ENCODE results near the gene ADGRF3.

DNA sequence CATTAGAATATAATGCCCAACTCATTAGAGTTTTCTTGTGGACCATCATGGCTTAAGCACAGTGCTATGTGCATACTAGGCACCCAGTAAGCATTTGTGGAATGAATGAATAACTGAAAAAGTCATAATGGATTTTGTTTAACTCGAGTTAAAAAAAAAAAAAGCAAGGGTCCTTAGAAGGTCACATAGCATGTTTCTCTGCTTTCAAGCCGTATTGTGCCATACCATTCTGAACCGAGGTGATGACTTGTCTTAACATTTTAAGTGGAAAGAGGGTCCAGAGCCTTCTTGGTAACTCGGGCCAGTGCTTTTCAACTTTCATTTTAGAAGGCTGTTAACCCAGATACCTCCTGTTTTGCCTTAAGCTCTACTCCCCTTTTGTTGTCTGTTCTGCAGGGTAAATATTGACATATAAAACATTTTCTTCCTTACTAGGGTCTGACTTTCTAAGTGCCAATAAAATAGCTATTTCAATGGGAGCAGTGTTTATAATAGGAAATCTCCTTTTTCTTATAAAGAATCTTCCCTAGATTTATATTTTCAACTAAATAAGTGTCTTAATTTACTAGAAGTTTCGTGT is 787 bp upstream of the ADGRF3 start:
- TF ChIP-seq, protein P1, sequence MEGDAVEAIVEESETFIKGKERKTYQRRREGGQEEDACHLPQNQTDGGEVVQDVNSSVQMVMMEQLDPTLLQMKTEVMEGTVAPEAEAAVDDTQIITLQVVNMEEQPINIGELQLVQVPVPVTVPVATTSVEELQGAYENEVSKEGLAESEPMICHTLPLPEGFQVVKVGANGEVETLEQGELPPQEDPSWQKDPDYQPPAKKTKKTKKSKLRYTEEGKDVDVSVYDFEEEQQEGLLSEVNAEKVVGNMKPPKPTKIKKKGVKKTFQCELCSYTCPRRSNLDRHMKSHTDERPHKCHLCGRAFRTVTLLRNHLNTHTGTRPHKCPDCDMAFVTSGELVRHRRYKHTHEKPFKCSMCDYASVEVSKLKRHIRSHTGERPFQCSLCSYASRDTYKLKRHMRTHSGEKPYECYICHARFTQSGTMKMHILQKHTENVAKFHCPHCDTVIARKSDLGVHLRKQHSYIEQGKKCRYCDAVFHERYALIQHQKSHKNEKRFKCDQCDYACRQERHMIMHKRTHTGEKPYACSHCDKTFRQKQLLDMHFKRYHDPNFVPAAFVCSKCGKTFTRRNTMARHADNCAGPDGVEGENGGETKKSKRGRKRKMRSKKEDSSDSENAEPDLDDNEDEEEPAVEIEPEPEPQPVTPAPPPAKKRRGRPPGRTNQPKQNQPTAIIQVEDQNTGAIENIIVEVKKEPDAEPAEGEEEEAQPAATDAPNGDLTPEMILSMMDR (IDR thresholded peaks at IDR 0.05) = no peak
- TF ChIP-seq EZH2 (IDR thresholded peaks at IDR 0.05; ENCODE audit: borderline replicate concordance, insufficient read depth, low read depth, low read length, poor library complexity, severe bottlenecking) = no peak
